Chondrocyte (in vitro differentiated cells): Measurements from ENCODE around the gene EVA1A. TPM values are rescaled to one million over a fixed set of nuclear protein-coding genes. Genes with fewer than 3 reads are reported as not detected.

ENCODE experiments used
- DNase-seq: peaks from one replicate; pipeline ENCODE4 v3.0.0; 2021; ENCODE audit warnings: mixed read lengths, low spot score
- H3K27ac Mint-ChIP-seq: one replicate; pipeline ENCODE4 v1.8.0; 2021; ENCODE audit warnings: mild to moderate bottlenecking, moderate library complexity, mixed read lengths; ENCODE audit not compliant: unreplicated experiment
- H3K27me3 Mint-ChIP-seq: 2 replicates; pipeline ENCODE4 v1.8.0; 2021; ENCODE audit warnings: low read depth, mixed read lengths
- H3K36me3 Mint-ChIP-seq: 2 replicates; pipeline ENCODE4 v1.8.0; 2021; ENCODE audit warnings: low read depth, mixed read lengths
- H3K4me1 Mint-ChIP-seq: 2 replicates; pipeline ENCODE4 v1.8.0; 2021; ENCODE audit warnings: low read depth, mild to moderate bottlenecking, mixed read lengths
- H3K4me3 Mint-ChIP-seq: one replicate; pipeline ENCODE4 v1.8.0; 2021; ENCODE audit warnings: mild to moderate bottlenecking, moderate library complexity, mixed read lengths; ENCODE audit not compliant: unreplicated experiment
- H3K9me3 Mint-ChIP-seq: 2 replicates; pipeline ENCODE4 v1.8.0; 2021; ENCODE audit warnings: low read depth, mixed read lengths
- total RNA-seq: library from RNA; stranded (reverse); gene quantifications from 3 replicates; pipeline ENCODE4 v1.2.1, GENCODE V29; 2021
- TF ChIP-seq, protein P1 (sequence below): fragments of 200-600 bp; sonication (generic); IDR thresholded peaks from 2 replicates; pipeline ENCODE4 v1.5.0; 2021; ENCODE audit warnings: antibody characterized with exemption, mild to moderate bottlenecking, moderate library complexity

The EVA1A gene
- total RNA-seq, 1 donor from 2014 or later: 19.8 TPM

DNA sequence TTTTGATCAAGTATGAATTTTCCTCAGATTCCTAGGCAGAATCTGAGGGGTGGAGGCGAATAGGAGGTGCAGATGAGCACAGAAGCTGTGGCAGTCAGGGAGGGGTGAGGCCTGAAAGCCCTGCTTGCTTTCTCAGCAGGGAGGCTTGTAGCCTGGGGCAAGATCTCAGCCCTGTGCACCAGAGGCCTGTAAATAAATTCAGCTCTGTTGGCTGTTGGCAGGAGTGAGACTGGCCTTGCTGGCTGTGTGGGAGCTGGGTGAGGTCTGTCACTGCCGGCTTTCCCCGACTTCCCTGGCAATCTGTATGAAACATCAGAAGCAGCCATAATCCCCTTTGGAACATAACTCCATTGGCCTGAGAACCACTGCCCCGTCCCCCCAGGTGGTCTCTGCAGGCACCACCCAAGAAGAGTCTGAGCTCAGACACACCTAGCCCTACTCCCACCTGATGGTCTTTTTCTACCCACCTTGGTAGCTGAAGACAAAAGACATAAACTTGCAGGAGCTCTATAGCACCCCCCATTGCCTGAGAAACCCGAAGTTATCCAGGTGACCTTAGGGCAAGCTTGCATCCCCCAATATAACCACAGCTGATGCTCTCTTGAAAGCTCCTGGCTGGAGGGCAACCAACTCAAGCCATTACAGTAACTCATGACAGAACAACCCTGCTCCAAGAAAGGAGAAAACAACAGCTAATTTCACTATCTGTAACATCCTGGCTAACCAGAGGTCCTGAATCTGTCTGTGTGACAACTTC, 32.3 kb downstream of the EVA1A start:
- peak overlapping the region; percentile 20 for H3K4me3 Mint-ChIP-seq

GRCh38 chr2:75527676-75528075, 33.1 kb downstream of the EVA1A start:
- TF ChIP-seq, protein P1, sequence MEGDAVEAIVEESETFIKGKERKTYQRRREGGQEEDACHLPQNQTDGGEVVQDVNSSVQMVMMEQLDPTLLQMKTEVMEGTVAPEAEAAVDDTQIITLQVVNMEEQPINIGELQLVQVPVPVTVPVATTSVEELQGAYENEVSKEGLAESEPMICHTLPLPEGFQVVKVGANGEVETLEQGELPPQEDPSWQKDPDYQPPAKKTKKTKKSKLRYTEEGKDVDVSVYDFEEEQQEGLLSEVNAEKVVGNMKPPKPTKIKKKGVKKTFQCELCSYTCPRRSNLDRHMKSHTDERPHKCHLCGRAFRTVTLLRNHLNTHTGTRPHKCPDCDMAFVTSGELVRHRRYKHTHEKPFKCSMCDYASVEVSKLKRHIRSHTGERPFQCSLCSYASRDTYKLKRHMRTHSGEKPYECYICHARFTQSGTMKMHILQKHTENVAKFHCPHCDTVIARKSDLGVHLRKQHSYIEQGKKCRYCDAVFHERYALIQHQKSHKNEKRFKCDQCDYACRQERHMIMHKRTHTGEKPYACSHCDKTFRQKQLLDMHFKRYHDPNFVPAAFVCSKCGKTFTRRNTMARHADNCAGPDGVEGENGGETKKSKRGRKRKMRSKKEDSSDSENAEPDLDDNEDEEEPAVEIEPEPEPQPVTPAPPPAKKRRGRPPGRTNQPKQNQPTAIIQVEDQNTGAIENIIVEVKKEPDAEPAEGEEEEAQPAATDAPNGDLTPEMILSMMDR: no peak

More for the DNA sequence above, 32.3 kb downstream of the EVA1A start:
- H3K36me3 Mint-ChIP-seq: no peaks in the 10 kb centered on the region
- H3K4me1 Mint-ChIP-seq: peaks cover 43% of the 10 kb centered on the region
- peak; percentile 83 for DNase-seq
- TF ChIP-seq, protein P1: no peak
- H3K27ac Mint-ChIP-seq: peak overlapping the region; percentile 81
- H3K27me3 Mint-ChIP-seq: no peaks in the 10 kb centered on the region
- H3K9me3 Mint-ChIP-seq: no peaks in the 10 kb centered on the region

DNA sequence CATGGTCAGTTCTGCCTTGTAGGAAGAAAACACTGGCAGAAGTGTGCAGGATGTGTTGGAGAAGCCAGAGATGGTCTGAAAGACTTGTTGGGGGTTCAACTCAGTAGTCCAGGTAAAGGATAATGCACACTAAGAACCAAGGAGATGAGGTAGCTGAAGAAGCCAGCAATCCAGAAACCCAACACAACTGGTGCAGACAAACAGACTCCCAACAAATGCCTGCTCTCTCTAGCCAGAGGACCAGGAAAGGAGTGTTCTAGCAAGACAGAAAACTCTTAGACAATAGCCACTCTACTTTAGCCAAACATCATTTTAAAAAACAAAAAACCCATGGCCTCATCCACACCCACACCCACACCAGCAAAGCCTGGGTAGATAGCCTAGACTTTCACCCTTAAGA, 33.9 kb downstream of the EVA1A start:
- Mint-ChIP-seq H3K36me3 (peaks cover 3% of the 10 kb centered on the region), H3K4me3 (no peak overlapping the region), H3K27me3 (no peaks in the 10 kb centered on the region), H3K4me1 (peaks cover 40% of the 10 kb centered on the region), H3K9me3 (no peaks in the 10 kb centered on the region), H3K27ac (no peak overlapping the region)
- DNase-seq: no peak
- TF ChIP-seq, protein P1: no peak

More at GRCh38 chr2:75527676-75528075, 33.1 kb downstream of the EVA1A start:
- Mint-ChIP-seq H3K9me3 (no peaks in the 10 kb centered on the region), H3K27me3 (no peaks in the 10 kb centered on the region), H3K4me3 (peak overlapping the region; percentile 20), H3K36me3 (peaks cover 3% of the 10 kb centered on the region), H3K27ac (peak overlapping the region; percentile 81), H3K4me1 (peaks cover 45% of the 10 kb centered on the region)
- DNase-seq: no peak

- no peaks in the 10 kb centered on the region for H3K27me3 Mint-ChIP-seq
- DNase-seq: no peak
- H3K4me3 Mint-ChIP-seq: no peak overlapping the region
- no peak overlapping the region for H3K27ac Mint-ChIP-seq
- TF ChIP-seq, protein P1: no peak
- peaks cover 7% of the 10 kb centered on the region for H3K36me3 Mint-ChIP-seq
- peaks cover 40% of the 10 kb centered on the region for H3K4me1 Mint-ChIP-seq
- no peaks in the 10 kb centered on the region for H3K9me3 Mint-ChIP-seq
Measured at GRCh38 chr2:75525434-75526310, 35.1 kb downstream of the EVA1A start.

- Mint-ChIP-seq H3K36me3 (peaks cover 12% of the 10 kb centered on the region), H3K4me1 (peaks cover 42% of the 10 kb centered on the region), H3K27me3 (no peaks in the 10 kb centered on the region), H3K27ac (no peak overlapping the region), H3K4me3 (no peak overlapping the region), H3K9me3 (no peaks in the 10 kb centered on the region)
- TF ChIP-seq, protein P1: no peak
- DNase-seq: no peak
Measured at GRCh38 chr2:75524276-75524911, 36.3 kb downstream of the EVA1A start.
